GM21737 (cell line): ENCODE results near the gene KLC1.

Experiments used
- ATAC-seq: cut with Tn5 transposase; IDR thresholded peaks from one replicate; pipeline ENCODE4 v1.9.1; 2021; ENCODE audit warnings: mild to moderate bottlenecking, moderate library complexity; ENCODE audit not compliant: unreplicated experiment

The KLC1 gene

DNA sequence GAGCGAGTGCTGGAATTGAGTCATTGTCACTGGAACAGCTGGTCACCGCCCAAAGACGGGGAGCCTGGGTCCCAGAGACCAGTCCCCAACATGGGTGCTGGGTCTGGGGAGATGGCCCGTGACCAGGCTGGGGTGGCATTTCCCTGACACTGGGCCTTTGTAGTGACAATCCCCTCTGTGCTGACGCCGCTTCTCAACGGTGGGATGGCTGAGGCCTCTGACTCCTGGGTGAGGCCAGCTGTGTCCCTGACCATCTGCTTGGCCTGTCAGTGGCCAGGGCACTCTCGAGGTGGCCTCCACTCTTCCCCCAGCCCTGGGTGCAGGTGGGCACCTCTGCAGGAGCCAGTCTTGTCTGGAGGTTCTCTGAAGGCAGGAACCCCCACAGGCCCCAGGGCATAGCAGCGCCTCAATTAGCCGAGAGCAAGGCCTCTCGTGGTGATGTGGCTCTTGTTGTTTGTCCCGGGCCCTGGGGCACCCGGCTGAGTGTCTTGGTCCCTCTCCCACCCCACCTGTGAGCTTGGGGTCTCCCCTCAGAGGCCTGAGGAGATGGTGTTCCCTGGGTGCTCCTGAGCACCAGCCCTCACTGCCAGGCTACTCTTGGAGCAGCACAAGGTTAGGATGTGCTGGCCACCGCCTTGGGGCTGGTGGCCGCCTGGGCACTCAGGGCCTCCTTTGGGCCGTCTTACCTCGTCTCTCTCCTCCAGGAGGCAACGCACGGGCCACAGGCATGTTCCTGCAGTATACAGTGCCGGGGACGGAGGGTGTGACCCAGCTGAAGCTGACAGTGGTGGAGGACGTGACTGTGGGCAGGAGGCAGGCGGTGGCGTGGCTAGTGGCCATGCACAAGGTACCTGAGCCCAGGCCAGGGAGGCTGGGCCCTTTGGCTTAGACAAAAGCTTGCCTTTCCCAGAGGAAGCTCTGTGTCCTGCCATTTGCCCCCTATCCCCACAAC is 103.2 kb downstream of the KLC1 start:
- ATAC-seq = no peak

DNA sequence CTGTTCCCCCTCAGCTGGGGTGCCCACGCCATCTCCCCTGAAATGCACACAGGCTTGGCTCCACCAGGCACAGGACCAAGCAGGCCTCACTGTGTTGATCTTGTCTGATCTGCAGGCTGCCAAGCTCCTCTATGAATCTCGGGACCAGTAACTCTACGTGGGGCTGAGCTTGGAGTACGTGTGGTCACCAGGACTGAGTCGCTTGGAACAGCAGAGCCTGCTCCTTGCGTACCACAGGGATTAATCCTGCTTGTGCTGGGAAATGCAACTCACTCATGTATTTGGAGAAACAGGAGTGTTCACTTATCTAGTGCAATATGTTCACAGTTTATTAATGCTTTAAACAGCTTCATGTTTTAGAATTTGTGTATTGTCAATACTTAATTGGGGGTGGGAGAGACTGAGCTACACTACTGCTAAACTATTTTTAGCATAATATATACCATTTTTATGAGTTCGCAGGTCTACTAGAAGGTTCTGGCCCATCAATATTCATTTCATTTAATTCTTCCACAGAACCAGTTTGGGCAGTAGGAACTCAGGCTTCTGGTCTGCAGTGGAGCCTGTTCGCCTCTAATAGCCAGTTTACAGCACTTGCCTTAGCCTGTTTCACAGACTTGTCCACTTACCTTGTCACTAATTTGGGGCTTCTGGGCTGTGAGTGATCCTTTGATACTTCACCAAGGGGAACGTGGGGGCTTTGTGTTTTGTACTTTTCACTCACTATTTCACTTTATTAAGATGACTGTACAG is 104.0 kb downstream of the KLC1 start:
- no peak for ATAC-seq

DNA sequence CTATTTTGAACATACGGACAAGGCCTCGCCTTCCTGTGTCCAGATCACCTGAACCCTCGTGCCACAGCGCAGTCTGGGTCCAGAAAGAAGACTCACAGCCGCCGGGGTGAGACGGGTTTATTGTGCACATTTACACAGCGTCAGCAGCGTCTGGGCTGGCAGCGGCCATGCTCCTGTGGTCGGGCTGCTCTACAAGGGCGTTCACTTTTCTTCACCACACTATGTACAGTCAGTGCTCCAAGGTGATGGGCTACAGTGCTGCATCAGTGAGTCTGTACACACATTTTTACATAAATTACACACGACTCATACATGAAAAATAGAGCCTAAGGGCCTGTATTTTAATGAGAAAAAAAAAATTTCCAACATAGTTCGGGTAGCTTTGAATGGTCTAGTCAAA is 104.6 kb downstream of the KLC1 start:
- ATAC-seq = no peak

DNA sequence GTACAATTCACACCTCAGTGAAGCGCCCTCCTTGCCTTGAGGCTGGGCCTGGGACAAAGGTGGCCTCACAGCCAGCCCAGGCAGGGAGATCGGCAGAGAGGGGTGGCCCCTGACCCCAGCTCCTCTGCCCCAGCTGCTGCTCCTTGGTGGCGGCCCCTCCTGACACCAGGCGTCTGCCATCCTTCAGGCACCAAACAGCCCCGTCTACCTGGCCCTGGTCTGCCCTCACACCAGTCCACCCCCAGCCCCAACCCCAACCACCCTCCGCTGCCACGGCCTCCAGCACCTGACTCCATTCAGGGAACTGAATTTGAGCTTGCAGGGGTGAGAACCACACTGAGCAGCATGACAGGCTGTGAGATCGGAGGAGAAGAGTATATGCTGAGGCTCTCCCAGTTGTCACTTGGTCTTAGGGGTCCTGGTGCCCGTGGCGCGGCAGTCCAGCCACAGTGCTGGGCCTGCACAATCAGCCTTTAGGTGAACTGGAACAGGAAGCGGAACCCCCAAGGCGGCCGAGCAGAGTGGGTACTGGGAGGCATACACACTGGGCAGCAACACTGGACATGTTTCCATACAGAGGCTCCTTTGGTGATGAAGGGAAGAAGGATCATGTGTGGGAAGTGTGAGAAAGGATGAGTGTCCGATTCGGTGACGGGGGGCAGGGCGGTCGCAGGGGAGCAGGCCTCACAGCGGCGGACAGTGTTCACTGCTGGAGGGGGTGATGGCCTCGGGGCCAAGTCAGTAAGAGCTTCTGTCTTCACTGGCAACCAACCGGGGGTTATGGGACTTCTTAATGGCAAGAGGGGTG is 105.3 kb downstream of the KLC1 start:
- no peak for ATAC-seq

DNA sequence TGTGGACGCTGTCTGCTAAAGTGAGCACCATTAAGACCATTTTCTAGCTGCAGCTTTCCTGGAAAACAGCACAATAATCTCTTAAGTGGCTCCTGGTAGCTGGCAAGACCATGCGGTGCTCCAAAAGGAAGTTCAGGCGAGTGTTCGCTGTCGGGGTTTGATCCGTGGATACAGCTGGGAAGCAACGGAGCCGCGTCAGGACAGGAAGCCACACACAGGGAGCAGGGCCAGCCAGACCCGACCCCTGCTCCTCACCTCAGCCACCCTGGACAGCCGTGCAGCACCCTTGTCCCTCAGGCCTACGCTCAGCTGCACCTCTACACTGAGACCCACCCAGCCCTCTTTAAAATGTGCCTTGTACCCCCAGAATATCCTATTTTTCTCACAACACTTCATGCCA is 106.0 kb downstream of the KLC1 start:
- ATAC-seq = no peak

DNA sequence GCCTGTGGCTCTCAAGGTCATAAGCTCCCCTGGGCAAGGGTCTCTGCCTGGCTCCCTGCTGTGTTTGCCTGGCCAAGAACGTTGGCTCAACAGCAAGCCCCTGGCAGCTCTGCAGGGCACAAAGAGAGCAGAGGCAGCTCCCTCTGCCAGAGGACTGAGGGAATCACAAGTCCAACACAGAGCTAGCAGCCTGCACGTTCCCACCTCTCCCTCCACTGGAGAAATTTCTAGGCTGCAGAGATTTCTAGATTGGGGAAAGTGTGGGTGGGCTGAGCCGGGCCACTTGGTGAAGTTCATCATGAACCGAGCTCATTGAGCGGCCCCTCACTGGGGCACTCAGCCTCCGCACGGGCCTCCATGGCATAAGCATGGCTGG is 106.4 kb downstream of the KLC1 start:
- no peak for ATAC-seq

DNA sequence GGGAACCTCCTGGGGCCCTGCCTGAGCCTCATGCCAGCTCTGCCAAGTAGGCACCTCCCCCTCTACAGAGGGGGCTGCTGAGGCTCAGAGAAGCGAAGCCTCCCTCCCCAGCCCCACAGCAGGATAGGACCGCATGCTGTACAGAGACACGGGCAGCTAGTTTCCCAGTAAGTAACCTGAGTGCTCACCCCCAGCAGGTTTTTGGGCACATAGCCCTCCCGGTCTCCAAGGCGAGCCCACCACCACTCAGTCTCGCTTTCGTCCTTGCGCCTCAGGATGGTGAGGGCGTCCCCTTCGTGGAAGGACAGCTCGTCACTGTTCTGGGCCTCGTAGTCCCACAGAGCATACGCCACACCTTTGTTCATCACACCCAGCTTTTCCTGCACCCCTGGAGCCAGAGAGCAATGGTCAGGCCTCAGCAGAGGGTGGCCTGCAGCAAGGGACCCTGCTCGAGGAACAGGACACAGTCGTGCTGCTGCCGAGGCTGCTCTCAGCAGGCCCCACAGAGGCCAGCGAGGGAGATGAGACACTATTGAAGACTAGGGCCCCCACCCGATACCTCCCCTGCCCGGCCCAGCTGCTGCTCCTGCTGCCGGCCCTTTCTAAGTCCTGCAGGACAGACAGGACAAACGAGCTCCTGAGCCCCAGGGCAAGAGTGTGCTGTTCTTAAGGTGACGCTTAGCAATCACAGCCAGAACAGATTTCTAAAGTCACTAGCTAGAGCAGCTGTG is 107.0 kb downstream of the KLC1 start:
- ATAC-seq = no peak

DNA sequence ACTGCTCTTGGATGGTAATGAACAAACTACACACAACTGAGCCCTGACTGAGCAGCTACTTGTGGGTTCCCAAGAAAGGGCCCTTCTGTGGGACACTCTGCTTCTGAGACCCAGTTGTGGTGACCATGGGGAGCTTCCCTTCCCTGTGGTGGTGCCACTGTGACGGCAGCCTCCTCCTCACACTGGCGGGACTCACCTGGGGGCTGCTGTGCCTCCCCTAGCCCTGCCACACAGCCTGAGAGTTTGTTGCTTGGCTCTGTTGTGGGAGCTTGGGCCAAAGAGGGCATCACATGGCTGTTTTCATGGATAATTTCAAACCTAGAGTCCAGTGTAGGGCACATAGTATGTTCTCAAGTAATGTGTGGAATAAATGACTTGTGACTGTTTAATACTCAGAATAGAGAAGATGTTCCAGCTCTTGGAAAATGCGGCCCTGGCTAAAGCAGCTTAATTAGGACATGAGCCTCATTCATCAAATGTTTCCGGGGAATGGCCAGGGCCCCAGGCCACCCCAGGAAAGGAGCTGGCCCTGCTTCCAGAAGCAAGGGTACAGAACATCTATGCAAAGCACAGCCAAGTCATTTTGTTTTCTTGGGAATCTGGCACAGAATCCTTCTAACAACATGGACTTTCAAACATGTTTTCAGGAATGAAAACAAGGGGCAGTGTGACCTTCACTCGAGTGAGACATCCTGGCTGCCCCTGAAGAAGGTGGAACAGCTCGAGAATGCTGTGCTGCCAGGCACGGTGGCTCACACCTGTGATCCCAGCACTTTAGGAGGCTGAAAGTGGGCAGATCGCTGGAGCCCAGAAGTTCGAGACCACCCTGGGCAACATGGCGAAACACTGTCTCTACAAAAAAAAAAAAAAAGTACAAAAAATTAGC is 107.8 kb downstream of the KLC1 start:
- no peak for ATAC-seq

DNA sequence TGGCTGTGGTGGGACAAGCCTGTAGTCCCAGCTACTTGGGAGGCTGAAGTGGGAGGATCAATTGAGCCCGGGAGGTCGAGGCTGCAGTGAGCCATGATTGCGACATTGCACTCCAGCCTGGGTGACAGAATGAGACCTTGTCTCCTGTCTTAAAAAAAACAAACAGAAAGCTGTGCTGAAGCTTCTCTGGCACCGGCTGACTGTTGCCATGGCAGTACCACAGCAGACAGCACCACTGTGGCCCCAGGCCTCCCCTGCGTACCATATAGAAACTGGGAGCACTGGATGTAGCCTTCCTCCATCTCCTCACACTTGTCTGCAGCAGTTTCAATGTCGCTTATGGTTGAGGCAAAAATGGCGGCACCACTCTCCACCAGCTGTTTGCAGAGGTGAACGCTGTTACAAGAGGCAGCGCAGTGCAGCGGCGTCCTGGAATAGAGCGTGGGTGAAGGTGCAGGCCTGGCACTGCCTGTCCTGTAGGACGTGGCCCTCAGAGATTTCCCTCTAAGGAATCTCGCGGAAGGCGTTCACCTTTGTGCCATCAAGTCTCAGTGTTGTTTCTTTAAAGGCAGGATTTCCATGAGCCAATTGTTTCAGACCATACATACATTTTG is 108.5 kb downstream of the KLC1 start:
- ATAC-seq = no peak

DNA sequence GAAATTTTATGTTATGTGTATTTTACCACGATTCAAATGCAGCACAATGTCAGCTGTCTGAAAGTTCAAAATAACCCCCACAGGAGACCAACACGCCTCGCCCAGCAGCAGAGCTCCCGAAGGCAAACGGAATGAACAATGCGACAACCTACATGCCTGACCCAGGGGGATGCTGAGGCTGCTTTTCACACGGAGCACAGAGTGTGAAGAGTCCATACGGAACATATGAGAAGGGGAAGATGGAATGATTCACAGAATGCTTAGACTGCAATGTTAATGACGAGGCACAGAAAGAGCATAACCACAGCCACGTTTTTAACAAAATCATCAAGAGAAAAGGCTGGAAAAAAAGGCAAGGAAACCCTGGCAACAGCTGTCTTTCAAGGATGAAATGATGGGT is 109.2 kb downstream of the KLC1 start:
- no peak for ATAC-seq

DNA sequence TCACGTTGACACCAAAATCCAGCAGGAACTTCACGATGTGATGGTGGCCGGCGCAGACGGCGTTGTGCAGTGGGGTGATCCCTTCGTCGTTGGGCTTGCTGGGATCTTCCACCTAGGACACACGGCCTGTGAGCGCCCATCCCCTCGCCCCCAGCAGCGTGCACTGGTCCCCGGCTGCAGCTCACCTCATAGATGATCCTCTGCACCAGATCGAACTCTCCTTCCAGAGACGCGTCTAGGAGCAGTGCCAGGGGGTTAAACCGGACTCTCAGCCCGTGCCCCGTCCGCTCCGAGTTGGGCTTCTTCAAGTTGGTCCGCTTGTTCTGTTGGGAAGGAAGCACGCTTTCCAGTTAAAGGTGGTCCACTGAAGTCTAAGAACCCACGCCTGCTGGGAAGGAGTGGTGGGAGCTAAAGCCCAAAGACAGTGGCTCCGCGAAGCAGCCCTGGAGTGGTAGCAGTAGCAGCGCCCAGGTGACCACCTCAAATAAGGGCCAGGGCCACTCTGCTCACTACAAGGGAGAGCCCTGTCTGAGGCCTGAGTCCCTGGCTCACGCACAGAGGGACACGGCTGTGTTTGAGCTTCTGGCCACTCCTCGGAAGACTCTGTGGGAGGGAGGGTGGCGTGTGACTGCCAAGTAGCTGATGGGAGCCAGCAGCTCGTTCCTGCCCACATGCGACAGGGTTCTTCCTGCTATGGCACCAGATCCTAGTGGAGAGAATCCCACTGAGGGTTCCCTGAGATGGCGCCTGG is 109.9 kb downstream of the KLC1 start:
- ATAC-seq = no peak

DNA sequence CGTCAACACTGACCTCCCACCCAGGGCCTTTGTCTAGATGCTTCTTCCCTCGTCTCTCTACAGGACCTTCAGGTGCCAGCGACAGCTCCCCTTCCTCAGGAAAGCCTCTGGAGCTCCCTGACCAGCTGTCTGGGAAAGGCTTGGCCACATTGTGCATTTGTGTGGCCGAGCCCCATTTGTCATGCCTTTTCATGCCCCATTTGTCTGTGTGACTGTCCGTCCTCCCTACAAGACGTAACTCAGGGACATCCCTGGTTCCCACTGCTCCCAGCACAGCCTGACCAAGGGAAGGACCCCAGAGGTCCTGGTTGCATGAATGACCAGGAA is 110.4 kb downstream of the KLC1 start:
- no peak for ATAC-seq

DNA sequence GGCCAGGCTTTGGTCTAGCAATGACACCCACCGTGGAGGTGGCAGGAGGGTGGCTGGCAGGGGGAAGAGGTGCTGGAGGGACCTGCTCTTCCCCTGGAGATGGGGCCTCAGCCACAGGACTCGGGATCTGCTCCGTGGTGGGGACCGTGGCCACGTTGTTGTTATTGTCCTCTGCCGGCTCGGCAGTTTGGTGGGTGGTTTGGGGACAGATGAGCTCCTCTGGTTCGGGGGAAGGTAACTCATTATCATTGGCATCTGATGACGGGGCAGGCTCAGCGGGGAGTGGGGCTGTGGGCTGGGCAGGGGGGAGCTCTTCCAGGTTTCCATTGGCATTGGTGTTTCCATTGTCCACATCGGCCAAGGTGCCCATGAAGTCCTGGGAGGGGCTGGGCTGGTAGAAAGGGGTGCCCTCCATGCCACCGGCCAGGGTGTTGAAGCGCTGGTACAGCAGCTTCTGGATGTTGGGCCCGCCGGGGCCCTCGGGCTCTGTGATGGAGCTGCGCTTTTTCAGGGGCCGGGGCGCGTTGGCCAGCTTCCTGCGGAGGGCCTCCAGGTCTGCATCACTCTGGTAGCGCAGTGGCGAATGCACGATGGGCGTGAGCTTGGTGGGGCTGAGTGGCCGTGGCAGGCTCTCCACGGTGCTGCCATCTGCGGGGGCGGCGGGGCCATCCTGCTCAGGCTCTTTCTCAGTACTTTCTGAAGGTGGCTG is 110.9 kb downstream of the KLC1 start:
- no peak for ATAC-seq

DNA sequence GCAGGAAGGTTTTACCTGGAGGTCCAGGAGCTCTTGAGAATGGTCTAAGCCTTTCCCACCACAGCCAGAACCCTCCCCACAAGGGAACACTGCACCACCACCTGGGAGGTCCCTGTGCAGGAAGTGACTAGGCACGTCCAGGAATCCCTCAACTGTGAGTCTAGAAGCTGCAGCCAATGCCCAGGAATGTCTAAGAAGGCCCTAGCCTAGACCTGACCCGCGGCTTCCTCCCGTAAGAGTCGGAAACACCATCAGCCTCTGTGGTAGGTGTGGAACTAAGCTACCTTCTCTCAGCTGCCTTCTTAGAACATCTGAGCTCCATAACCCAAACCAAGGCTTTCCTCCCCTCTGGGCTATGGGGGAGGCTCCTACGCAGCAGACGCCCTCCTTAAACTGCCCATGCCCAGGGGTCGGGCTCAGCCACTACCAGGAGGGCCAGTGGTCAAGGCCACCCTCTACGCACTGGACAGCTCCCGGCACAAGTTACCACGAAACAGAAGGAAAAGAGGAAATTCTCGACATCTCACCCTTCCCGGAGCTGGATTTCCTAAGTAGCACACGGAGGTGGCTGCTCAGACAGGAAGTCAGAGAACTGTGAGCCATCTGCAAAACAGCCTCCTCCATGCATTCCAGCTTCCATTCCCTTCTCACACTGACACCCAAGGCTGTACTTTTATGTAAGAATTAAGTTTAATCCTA is 112.1 kb downstream of the KLC1 start:
- no peak for ATAC-seq

DNA sequence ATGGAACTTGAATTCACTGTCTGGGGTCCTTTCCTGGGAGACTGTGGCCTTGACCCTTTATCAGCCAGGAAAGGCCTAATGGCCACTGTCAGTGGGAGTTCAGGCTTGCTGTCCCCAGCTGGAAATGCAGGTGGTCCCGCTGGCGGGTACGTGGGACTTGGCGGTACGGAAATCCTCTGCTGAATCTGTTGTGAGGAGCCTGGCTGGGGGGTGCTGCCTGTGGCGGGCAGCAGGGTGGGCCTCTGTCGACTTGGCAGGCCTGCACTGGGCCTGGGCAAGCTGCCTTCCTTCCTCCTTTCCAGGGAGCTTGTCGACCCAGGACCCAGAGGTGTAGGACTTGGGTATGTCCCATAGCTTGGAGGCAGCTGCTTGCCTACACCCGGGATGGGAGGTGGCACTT is 112.9 kb downstream of the KLC1 start:
- no peak for ATAC-seq

DNA sequence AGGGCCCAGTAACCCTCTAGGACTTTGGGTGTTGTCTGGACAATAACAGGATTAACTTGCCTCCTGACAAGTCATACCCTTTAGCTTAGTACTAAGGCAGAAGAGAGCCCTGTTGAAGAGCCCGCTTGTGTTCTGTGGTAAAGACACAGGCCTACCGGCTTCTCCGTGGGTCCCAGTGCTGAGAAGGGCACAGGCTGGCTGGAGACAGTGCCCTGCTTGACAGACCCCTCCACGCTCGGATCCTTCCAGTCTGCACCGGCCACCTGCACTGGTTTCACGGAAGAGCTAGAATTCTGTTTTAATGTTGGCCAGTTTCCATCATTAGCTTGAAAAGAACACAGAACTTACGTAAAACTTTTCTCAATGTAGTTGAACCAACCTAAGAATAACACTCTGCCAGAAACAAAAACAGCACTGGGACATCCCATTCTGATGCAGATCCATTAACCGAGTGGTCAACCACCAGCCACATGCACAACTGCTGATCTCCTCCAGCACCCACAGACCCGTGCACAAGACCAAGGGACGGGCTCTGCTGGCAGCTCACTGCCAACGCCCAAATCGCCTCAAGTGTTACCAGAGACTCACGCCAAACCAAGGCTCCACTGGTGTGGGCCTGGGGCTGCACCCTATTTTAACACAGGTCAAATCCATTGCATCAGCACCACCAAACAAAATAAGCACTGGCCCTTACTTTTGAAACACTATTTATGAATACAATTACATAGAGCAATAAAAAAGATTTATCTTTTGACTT is 113.7 kb downstream of the KLC1 start:
- ATAC-seq = no peak

DNA sequence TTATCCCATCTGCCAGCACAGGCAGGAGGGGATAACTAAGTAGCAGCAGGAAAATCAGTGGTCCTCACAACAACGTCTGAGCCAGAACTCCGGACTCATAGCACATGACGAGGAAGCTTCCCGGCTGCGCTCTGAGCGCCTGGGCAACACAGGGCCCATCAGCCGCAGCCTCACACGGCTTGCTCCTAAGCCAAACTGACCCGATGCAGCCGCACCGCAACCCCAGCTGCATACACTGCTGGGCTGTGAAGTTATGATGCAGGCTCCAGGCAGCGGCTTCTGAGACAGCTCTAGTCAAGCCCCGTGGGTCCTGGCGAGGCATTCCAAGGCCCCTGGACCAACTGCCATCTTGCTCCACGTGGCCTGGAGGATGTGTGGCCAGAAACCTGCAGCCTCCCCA is 114.7 kb downstream of the KLC1 start:
- ATAC-seq = no peak
